ENCODE results near the gene PRKACG. TPM values are rescaled to one million over a fixed set of nuclear protein-coding genes. Genes with fewer than 3 reads are reported as not detected.

The PRKACG gene
- polyA plus RNA-seq, 3 donors = not detected

DNA sequence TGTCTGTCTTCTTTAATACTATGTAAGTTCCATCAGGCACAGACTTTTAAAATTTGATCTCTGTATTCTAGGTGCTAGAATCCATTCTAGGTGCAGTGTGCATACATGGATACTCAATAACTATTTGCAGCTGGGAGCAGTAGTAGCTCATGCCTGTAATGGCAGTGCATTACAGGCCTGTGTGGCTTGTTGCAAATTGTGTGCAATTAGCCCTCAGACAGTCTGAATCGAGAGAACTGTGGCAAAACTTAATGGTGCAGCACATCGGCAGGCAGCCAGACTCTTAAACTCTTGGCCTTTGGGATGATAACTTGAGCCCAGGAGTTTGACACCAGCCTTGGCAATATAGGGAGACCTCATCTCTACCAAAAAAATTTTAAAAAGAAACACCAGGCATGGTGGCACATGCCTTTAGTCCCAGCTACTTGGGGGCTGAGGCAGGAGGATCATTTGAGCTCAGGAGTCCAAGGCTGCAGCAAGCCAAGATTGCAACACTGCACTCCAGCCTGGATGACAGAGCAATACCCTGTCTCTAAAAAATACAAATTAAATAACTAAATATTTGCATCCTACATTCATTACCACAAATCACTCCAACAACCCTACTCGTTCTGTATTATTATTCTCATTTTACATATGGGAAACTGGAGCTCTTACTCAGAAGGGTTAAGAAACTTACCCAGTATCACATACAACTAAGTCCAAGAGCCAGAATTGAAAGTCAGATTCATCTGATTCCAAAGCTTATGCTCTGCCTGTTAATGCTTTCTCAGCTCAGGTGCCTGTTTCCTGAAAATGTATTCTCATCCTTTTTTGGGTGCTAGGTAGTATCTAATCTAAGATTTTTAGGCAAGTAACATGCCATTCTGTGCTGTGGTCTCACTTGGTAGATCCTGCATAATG lies 30.1 kb downstream of the PRKACG start:
- no peak for DNase-seq

DNA sequence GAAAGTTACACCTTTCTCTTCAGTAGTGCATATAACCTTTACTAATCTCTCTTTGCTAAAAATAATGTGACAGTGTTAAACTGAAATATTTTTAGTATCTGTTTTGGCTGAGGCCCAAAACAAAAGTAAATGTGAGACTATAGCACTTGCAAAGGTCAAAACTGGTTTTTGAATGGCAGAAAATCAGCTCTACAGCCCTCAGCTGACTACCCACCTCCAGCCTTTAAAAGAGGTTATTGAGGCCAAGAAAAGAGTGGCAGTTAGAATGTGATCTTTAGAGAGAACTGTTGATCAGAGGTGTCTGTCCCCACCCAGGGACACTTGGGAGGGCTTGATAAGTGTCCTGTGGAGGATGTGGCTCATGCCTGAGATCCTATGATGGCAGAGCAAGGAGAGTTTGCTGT lies 30.9 kb downstream of the PRKACG start:
- DNase-seq = no peak

- DNase-seq = peak; percentile 86
Measured at GRCh38 chr9:68981789-68982188, 32.1 kb downstream of the PRKACG start.

- no peak for DNase-seq
Measured at GRCh38 chr9:68980341-68980914, 33.5 kb downstream of the PRKACG start.

DNA sequence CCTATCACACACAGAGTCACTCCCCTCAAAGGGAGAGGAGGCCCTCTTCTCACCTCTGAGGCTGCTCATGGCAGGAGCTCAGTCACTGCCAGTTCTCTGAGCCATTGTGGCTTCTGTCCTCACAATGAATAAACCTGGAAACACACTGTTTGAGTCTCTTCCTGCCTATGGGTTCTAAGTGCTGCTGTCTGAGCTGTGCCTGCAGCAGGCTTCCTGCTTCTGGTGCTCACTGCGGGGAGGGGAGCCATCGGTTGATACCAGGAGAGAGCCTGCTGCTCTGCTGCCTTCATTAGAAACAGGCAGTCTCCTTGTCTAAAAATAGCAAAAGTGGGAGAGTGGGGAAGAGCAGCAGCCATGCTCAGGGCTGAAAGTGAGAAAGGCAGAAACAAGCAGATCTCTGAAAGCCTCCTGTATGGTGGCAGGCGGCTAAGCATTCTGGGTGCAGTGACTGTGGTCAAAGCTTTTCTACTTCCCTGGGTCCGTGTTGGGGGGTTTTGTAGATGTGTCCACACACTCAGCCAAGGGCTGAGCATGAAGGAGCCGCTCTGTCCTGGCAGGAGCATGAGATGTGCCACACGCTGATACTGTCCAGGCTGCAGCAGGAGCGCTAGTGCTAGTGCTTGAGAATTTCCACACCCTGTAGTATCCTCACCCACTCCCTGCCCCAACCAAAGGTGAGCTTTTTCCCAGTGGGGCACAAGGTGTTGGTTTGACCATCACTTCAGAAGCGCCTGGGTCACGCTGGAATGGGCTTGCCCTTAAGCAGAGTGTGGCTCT lies 34.2 kb downstream of the PRKACG start:
- no peak for DNase-seq

DNA sequence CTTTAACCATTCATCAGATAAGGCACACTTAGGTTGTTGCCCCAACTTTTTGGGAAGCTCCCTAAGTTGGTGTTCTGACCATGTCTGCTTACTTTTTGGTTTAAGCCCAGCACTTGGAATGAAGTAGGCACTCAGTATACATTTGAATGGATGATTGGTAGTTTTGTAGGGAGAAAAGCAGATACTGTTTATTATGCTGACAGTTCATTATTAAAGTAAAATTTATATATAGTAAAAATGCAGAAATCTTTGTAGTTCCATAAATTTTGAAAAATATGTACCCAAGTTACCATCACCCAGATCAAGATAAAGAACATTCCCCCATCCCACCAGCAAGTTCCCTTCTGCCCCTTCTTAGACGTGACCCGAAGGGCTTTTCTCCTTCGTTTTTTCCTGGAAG lies 35.4 kb downstream of the PRKACG start:
- no peak for DNase-seq

DNA sequence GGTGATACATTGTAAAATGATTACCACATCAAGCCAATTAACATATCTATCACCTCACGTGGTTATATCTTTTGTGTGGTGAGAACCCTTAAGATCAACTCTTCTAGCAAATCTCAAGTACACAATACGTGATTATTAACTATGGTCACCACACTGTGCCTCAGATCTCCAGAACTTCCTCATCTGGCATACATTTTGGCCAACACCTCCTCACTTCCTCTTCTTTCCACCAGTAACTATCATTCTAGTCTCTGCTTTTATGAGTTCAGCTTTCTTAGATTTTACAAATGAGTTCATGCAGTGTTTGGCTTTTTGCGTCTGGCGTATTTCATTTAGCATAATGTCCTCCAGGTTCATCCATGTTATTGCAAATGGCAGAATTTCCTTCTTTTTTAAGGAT lies 35.8 kb downstream of the PRKACG start:
- no peak for DNase-seq

- DNase-seq = no peak
Measured at GRCh38 chr9:68975365-68976043, 38.4 kb downstream of the PRKACG start.

DNA sequence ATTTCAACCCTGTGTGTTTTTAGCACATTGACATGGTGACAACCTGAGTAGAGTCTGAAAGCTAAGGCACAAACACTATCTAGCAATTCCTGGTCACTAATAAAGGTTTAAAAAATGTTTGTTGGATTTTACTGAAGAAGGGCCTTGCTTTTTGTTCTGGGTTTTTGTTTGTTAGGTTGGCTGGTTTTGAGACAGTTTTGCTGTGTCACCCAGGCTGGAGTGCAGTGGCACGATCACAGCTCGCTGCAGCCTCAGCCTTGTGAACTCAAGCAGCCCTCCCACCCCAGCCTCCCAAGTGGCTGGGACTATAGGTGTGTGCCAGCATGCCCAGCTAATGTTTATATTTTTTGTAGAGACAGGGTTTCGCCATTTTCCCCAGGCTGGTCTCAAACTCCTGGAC lies 39.0 kb downstream of the PRKACG start:
- no peak for DNase-seq

- DNase-seq = no peak
Measured at GRCh38 chr9:68974431-68974830, 39.5 kb downstream of the PRKACG start.

DNA sequence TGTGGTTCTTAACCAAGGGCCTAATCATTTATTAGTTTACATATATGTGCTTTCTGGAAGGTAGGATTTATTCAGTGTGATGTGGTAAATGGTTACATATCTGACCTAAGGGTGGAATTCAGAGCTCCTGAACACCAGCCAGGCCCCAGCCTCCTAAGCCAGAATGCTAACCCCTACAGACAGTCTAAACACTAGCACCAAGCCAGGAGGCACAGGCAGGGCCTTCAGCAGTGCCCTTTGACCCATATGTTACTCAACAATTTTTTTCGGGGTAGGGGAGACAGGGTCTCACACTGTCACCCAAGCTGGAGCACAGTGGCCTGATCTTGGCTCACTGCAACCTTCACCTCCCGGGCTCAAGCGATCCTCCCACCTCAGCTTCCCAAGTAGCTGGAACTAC lies 40.3 kb downstream of the PRKACG start:
- no peak for DNase-seq

DNA sequence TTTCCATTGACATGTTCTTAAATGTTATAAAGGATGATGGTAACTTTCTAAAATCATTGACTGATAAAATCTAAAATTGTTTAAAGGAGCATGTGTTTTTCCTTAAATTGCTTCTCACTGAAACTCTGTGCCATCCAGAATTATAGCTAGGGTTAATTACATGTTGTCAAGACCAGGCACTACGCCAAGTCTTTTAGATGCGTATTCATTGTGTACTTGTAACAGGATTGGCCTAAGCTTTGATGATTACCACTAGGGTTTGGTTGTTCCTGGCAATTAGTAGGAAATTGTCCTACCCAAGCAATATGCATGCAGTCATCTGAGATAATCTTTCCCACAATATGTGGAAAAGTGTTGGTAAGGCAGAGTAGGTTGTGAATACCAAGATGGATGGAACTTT lies 43.8 kb downstream of the PRKACG start:
- no peak for DNase-seq

GRCh38 chr9:68969538-68969937 lies 44.4 kb downstream of the PRKACG start:
- no peak for DNase-seq

GRCh38 chr9:68967800-68968199 lies 46.1 kb downstream of the PRKACG start:
- DNase-seq = no peak

GRCh38 chr9:68966496-68966944 lies 47.4 kb downstream of the PRKACG start:
- DNase-seq = no peak

- no peak for DNase-seq
Measured at GRCh38 chr9:68964765-68965164, 49.1 kb downstream of the PRKACG start.

DNA sequence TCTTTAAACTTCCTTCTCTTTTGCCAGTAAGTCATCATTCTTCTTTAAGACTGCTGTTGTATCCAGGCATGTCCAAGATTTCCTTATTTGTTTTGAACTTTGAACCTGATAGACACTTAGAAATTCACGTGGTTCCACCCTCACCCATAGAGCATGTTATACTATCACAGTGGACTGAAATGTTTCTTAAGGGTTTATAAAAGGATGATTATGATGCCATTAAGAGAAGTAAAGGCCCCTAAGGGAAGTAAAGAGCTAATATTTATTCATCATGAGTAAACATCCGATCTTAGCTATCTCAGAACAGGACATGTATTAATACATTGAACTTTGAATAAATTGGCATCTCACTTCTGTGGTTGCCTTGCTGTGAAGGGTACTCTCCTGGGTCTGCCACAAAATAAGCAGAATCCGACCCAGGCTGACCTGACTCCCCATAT lies 49.8 kb downstream of the PRKACG start:
- DNase-seq = no peak

DNA sequence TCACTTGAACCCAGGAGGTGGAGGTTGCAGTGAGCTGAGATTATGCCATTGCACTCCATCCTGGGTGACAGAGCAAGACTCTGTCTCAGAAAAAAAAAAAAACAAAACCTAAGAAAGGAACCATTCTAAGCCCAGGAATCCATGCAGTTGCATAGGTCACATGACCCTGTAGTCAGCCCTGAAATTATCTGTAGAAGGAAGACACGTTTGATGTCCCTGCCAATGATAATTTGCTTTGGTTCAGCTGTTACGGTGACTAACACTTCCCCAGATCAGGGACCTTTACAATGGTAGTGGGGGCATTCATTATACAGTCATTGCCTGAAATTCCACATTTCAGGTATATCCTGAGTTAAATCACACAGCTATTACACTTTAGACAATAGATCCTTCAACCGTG lies 50.5 kb downstream of the PRKACG start:
- no peak for DNase-seq

Data from renal pelvis (tissue), 4 donors.